ENCODE results near the gene CERS5. TPM values are rescaled to one million over a fixed set of nuclear protein-coding genes. Genes with fewer than 3 reads are reported as not detected.
"Not testable (repeated sequence)": the region's sequence is repeated elsewhere in the genome, so short reads cannot be mapped to it uniquely, and the experiment has no call there.

Gene CERS5
- total and polyA plus RNA-seq, 12 donors = 19.4 to 110 (median 37.0) TPM

- Histone ChIP-seq H3K9me3 (replicated peaks in 1 of 3) (no peaks in the 10 kb centered on the region), H3K36me3 (replicated peaks in 1 of 2) (no peaks in the 10 kb centered on the region), H3K27me3 (no peaks in the 10 kb centered on the region), H3K4me3 (no peak overlapping the region), H3K27ac (no peak overlapping the region), H3K4me1 (replicated peaks in 1 of 2) (peaks cover 5% of the 10 kb centered on the region in 2 donors)
- DNase-seq = no peak
- no peak for TF ChIP-seq POLR2A (IDR thresholded peaks at IDR 0.05)
- TF ChIP-seq, protein P1, sequence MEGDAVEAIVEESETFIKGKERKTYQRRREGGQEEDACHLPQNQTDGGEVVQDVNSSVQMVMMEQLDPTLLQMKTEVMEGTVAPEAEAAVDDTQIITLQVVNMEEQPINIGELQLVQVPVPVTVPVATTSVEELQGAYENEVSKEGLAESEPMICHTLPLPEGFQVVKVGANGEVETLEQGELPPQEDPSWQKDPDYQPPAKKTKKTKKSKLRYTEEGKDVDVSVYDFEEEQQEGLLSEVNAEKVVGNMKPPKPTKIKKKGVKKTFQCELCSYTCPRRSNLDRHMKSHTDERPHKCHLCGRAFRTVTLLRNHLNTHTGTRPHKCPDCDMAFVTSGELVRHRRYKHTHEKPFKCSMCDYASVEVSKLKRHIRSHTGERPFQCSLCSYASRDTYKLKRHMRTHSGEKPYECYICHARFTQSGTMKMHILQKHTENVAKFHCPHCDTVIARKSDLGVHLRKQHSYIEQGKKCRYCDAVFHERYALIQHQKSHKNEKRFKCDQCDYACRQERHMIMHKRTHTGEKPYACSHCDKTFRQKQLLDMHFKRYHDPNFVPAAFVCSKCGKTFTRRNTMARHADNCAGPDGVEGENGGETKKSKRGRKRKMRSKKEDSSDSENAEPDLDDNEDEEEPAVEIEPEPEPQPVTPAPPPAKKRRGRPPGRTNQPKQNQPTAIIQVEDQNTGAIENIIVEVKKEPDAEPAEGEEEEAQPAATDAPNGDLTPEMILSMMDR (IDR thresholded peaks at IDR 0.05) = no peak
- 77 to 81% (median 79%) methylated on average over 3 of the region's 3 CpGs for WGBS, 4 donors
- intact Hi-C loops (cut with DNase I) = loop anchor here in 1 of 2 donors (2.0 kb wide), 1 partner anchor 21 kb away; no protein-coding TSS in a partner anchor
Observed at GRCh38 chr12:50149311-50149710, 17.9 kb downstream of the CERS5 start.

DNA sequence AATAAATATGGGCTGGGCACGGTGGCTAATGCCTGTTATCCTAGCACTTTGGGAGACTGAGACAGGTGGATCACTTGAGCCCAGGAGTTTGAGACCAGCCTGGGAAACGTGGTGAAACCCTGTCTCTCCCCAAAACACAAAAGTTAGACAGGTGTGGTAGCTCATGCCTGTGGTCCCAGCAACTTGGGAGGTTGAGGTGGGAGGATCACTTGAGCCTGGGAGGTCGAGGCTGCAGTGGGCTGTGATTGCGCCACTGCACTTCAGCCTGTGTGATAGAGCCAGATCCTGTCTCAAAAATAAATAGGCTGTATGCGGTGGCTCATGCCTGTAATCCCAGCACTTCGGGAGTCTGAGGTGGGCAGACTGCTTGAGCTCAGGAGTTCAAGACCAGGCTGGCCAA lies 19.2 kb downstream of the CERS5 start:
- H3K9me3 ChIP-seq (replicated peaks in 1 of 3); H3K27me3 ChIP-seq; H3K27ac ChIP-seq; H3K36me3 ChIP-seq (replicated peaks in 1 of 2); H3K4me1 ChIP-seq (replicated peaks in 1 of 2); DNase-seq; H3K4me3 ChIP-seq: not testable (repeated sequence)
- intact Hi-C loops (cut with DNase I) = loop anchor here in 1 of 2 donors (2.0 kb wide), 1 partner anchor 23 kb away; no protein-coding TSS in a partner anchor
- 90 to 100% (median 93%) methylated on average over 6 of the region's 6 CpGs for WGBS, 4 donors

GRCh38 chr12:50147281-50147680 lies 19.9 kb downstream of the CERS5 start:
- Histone ChIP-seq H3K27ac (no peak overlapping the region), H3K36me3 (replicated peaks in 1 of 2) (no peaks in the 10 kb centered on the region), H3K9me3 (replicated peaks in 1 of 3) (no peaks in the 10 kb centered on the region), H3K4me1 (replicated peaks in 1 of 2) (peaks cover 5% of the 10 kb centered on the region in 2 donors), H3K4me3 (no peak overlapping the region), H3K27me3 (no peaks in the 10 kb centered on the region)
- intact Hi-C loops (cut with DNase I) = no loop called here
- no peak for DNase-seq
- no peak for TF ChIP-seq POLR2A (IDR thresholded peaks at IDR 0.05)
- WGBS, 4 donors = 96 to 97% (median 96%) methylated on average over 4 of the region's 4 CpGs

DNA sequence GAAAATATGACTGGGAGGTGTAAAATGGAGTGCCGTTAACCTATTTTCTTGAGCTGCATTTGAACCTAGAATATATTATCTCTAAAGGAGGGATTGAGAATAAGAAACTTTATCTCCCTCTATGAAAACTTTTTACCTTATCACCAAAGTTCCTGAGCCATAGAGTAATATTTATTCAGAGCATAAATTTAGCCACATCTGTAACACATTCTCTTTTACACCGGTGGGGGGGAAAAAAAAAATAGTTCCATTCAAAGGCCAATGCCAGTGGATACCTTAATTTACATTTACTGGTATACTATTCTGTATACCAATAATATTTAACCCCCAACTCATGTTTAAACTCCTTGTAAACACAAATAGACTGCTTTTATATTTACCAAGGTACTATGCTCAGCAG lies 21.7 kb downstream of the CERS5 start:
- no peaks in the 10 kb centered on the region for H3K27me3 ChIP-seq
- no peak overlapping the region for H3K27ac ChIP-seq
- peaks cover 0 to 6% of the 10 kb centered on the region in 2 donors for H3K36me3 ChIP-seq (replicated peaks in 1 of 2)
- no peak overlapping the region for H3K4me3 ChIP-seq
- H3K4me1 ChIP-seq (replicated peaks in 1 of 2) = peaks cover 0 to under 1% of the 10 kb centered on the region in 2 donors
- 71 to 81% (median 73%) methylated on average over 2 of the region's 2 CpGs for WGBS, 4 donors
- no peak for TF ChIP-seq POLR2A (IDR thresholded peaks at IDR 0.05)
- TF ChIP-seq, protein P1 (IDR thresholded peaks at IDR 0.05) = no peak
- H3K9me3 ChIP-seq (replicated peaks in 1 of 3) = no peaks in the 10 kb centered on the region
- DNase-seq = no peak
- intact Hi-C loops (cut with DNase I) = no loop called here

- Histone ChIP-seq H3K9me3 (replicated peaks in 1 of 3) (no peaks in the 10 kb centered on the region), H3K36me3 (replicated peaks in 1 of 2) (peaks cover 0 to 10% of the 10 kb centered on the region in 2 donors), H3K4me3 (no peak overlapping the region), H3K4me1 (replicated peaks in 1 of 2) (no peaks in the 10 kb centered on the region), H3K27me3 (no peaks in the 10 kb centered on the region), H3K27ac (no peak overlapping the region)
- DNase-seq = no peak
- intact Hi-C loops (cut with DNase I) = no loop called here
- WGBS, 4 donors = 90 to 95% (median 93%) methylated on average over 8 of the region's 8 CpGs
- TF ChIP-seq, protein P1 (IDR thresholded peaks at IDR 0.05) = no peak
- no peak for TF ChIP-seq POLR2A (IDR thresholded peaks at IDR 0.05)
Observed at GRCh38 chr12:50142993-50143392, 24.2 kb downstream of the CERS5 start.
